ENCODE data around the gene POLR2J2.
A peak's percentile ranks its signal among the peaks of the same experiment; 100 is the strongest.
"Not testable (repeated sequence)": the region's sequence is repeated elsewhere in the genome, so short reads cannot be mapped to it uniquely, and the experiment has no call there.

The POLR2J2 gene

GRCh38 chr7:102680780-102681179, 9.3 kb upstream of the POLR2J2 start:
- H3K4me3 ChIP-seq (replicated peaks in 1 of 2; ENCODE audit: low read depth in 2 of 2, low read length in 2 of 2); DNase-seq (ENCODE audit: low read depth in 2 of 2): not testable (repeated sequence)

- DNase-seq (ENCODE audit: low read depth in 2 of 2); H3K4me3 ChIP-seq (replicated peaks in 1 of 2; ENCODE audit: low read depth in 2 of 2, low read length in 2 of 2): not testable (repeated sequence)
Measured at GRCh38 chr7:102675545-102675944, 4.1 kb upstream of the POLR2J2 start.

- DNase-seq (ENCODE audit: low read depth in 2 of 2); H3K4me3 ChIP-seq (replicated peaks in 1 of 2; ENCODE audit: low read depth in 2 of 2, low read length in 2 of 2): not testable (repeated sequence)
Measured at GRCh38 chr7:102673447-102674067, 2.1 kb upstream of the POLR2J2 start.

- DNase-seq (ENCODE audit: low read depth in 2 of 2); H3K4me3 ChIP-seq (replicated peaks in 1 of 2; ENCODE audit: low read depth in 2 of 2, low read length in 2 of 2): not testable (repeated sequence)
Measured at GRCh38 chr7:102671956-102672307, 469 bp upstream of the POLR2J2 start.

- not testable (repeated sequence) for H3K4me3 ChIP-seq (replicated peaks in 1 of 2; ENCODE audit: low read depth in 2 of 2, low read length in 2 of 2); DNase-seq (ENCODE audit: low read depth in 2 of 2)
Measured at GRCh38 chr7:102667523-102667922, 3.9 kb downstream of the POLR2J2 start.

GRCh38 chr7:102666850-102667249, 4.6 kb downstream of the POLR2J2 start:
- not testable (repeated sequence) for DNase-seq (ENCODE audit: low read depth in 2 of 2); H3K4me3 ChIP-seq (replicated peaks in 1 of 2; ENCODE audit: low read depth in 2 of 2, low read length in 2 of 2)

GRCh38 chr7:102664765-102665164, 6.7 kb downstream of the POLR2J2 start:
- DNase-seq (ENCODE audit: low read depth in 2 of 2); H3K4me3 ChIP-seq (replicated peaks in 1 of 2; ENCODE audit: low read depth in 2 of 2, low read length in 2 of 2): not testable (repeated sequence)

GRCh38 chr7:102649924-102650323, 21.5 kb downstream of the POLR2J2 start, which contains the start of gene SPDYE2B:
Gene SPDYE2B (plus strand): TSS chr7:102650319. CDS start chr7:102652349, 2,030 bp downstream.
- H3K4me3 ChIP-seq (replicated peaks in 1 of 2; ENCODE audit: low read depth in 2 of 2, low read length in 2 of 2); DNase-seq (ENCODE audit: low read depth in 2 of 2): not testable (repeated sequence)

GRCh38 chr7:102647813-102648212, 23.6 kb downstream of the POLR2J2 start:
- not testable (repeated sequence) for H3K4me3 ChIP-seq (replicated peaks in 1 of 2; ENCODE audit: low read depth in 2 of 2, low read length in 2 of 2); DNase-seq (ENCODE audit: low read depth in 2 of 2)

- not testable (repeated sequence) for H3K4me3 ChIP-seq (replicated peaks in 1 of 2; ENCODE audit: low read depth in 2 of 2, low read length in 2 of 2); DNase-seq (ENCODE audit: low read depth in 2 of 2)
Measured at GRCh38 chr7:102643404-102643803, 28.1 kb downstream of the POLR2J2 start.

GRCh38 chr7:102642691-102643090, 28.8 kb downstream of the POLR2J2 start, which contains the start of gene UPK3BL1:
Gene UPK3BL1 (minus strand): TSS chr7:102642791. CDS start chr7:102642741, 50 bp downstream.
- not testable (repeated sequence) for H3K4me3 ChIP-seq (replicated peaks in 1 of 2; ENCODE audit: low read depth in 2 of 2, low read length in 2 of 2); DNase-seq (ENCODE audit: low read depth in 2 of 2)

- not testable (repeated sequence) for H3K4me3 ChIP-seq (replicated peaks in 1 of 2; ENCODE audit: low read depth in 2 of 2, low read length in 2 of 2); DNase-seq (ENCODE audit: low read depth in 2 of 2)
Measured at GRCh38 chr7:102638848-102639247, 32.6 kb downstream of the POLR2J2 start.

- not testable (repeated sequence) for DNase-seq (ENCODE audit: low read depth in 2 of 2); H3K4me3 ChIP-seq (replicated peaks in 1 of 2; ENCODE audit: low read depth in 2 of 2, low read length in 2 of 2)
Measured at GRCh38 chr7:102636956-102637355, 34.5 kb downstream of the POLR2J2 start.

- not testable (repeated sequence) for DNase-seq (ENCODE audit: low read depth in 2 of 2); H3K4me3 ChIP-seq (replicated peaks in 1 of 2; ENCODE audit: low read depth in 2 of 2, low read length in 2 of 2)
Measured at GRCh38 chr7:102635354-102635753, 36.1 kb downstream of the POLR2J2 start.

- not testable (repeated sequence) for DNase-seq (ENCODE audit: low read depth in 2 of 2); H3K4me3 ChIP-seq (replicated peaks in 1 of 2; ENCODE audit: low read depth in 2 of 2, low read length in 2 of 2)
Measured at GRCh38 chr7:102634299-102634698, 37.2 kb downstream of the POLR2J2 start.

GRCh38 chr7:102630622-102631021, 40.8 kb downstream of the POLR2J2 start:
- not testable (repeated sequence) for DNase-seq (ENCODE audit: low read depth in 2 of 2); H3K4me3 ChIP-seq (replicated peaks in 1 of 2; ENCODE audit: low read depth in 2 of 2, low read length in 2 of 2)

- DNase-seq (ENCODE audit: low read depth in 2 of 2); H3K4me3 ChIP-seq (replicated peaks in 1 of 2; ENCODE audit: low read depth in 2 of 2, low read length in 2 of 2): not testable (repeated sequence)
Measured at GRCh38 chr7:102627271-102627904, 44.1 kb downstream of the POLR2J2 start.

- not testable (repeated sequence) for DNase-seq (ENCODE audit: low read depth in 2 of 2); H3K4me3 ChIP-seq (replicated peaks in 1 of 2; ENCODE audit: low read depth in 2 of 2, low read length in 2 of 2)
Measured at GRCh38 chr7:102618122-102618521, 53.3 kb downstream of the POLR2J2 start.

GRCh38 chr7:102616507-102617125, 54.8 kb downstream of the POLR2J2 start, which contains the start of gene RASA4:
Gene RASA4 (minus strand): TSS chr7:102616756. CDS start chr7:102616689, 67 bp downstream.
- peak within 1 kb of the TSS; percentile 32 to 38 for H3K4me3 ChIP-seq (replicated peaks in 1 of 2; ENCODE audit: low read depth in 2 of 2, low read length in 2 of 2)

More at GRCh38 chr7:102616507-102617125, 54.8 kb downstream of the POLR2J2 start, which contains the start of gene RASA4:
- not testable (repeated sequence) for DNase-seq (ENCODE audit: low read depth in 2 of 2)

Measured in cardiac fibroblast (primary cell).